HepG2 (cell line): ENCODE data around the gene OSBP. TPM values are rescaled to one million over a fixed set of nuclear protein-coding genes. Genes with fewer than 3 reads are reported as not detected.

Experiments used
- ATAC-seq: fragments of 200-7000 bp; cut with Tn5 transposase; 3 replicates; pipeline ENCODE4 v1.9.1; 2020; ENCODE audit warnings: mild to moderate bottlenecking, moderate library complexity
- BruUV-seq: library from RNA; stranded (reverse); fragments of 400-500 nt; replicated peaks from 2 replicates; lab custom pipeline; 2021; lab: Mats Ljungman, UMichigan
- CTCF ChIA-PET: fragments of 300-600 bp; formaldehyde crosslinking; extraction: SDS; loops from one replicate; lab custom pipeline; 2021; ENCODE audit warnings: low total read pairs, inconsistent platforms, low intra/inter-chr PET ratio; lab: Yijun Ruan, JAX
- POLR2A ChIA-PET: fragments of 350-600 bp; sonication (Branson Sonifier 250); formaldehyde crosslinking; loops from one replicate; lab custom pipeline; 2020; ENCODE audit warnings: antibody characterized with exemption, inconsistent platforms; lab: Yijun Ruan, JAX
- DNase-seq: peaks from one replicate; pipeline ENCODE4 v3.0.0-alpha.2; 2015; ENCODE audit warnings: low spot score
- FAIRE-seq: peaks from 3 replicates; lab custom pipeline; 2011; peaks lifted over from hg19 to GRCh38; lab: Jason Lieb, UNC
- H2AFZ ChIP-seq: one replicate; pipeline ENCODE4 v1.6.1; 2011; ENCODE audit warnings: low read length, inconsistent platforms
- H3K27ac ChIP-seq: fragments of 300-600 bp; 3 replicates; pipeline ENCODE4 v1.8.0; 2011; ENCODE audit warnings: mixed run types, mild to moderate bottlenecking, mixed read lengths, low read length, inconsistent platforms; ENCODE audit not compliant: insufficient read depth; ENCODE audit errors: extremely low read length
- H3K27me3 ChIP-seq, 2 experiments: fragments of 200-600 bp in 1 of 2; 2 replicates in 1 of 2; 3 replicates in 1 of 2; pipeline versions ENCODE4 v1.6.0 to v1.8.0; 2011; ENCODE audit warnings: low read length in 2 of 2, mild to moderate bottlenecking in 2 of 2, moderate library complexity in 2 of 2, inconsistent platforms in 1 of 2; ENCODE audit not compliant: insufficient read depth in 2 of 2, control insufficient read depth in 1 of 2
- H3K36me3 ChIP-seq, 2 experiments: fragments of 200-600 bp in 1 of 2; replicated peaks in 1 of 2; 2 replicates in 1 of 2; 3 replicates in 1 of 2; pipeline versions ENCODE4 v1.5.1 to v1.8.0; 2011; ENCODE audit warnings: low read length in 2 of 2, inconsistent platforms in 1 of 2; ENCODE audit not compliant: insufficient read depth in 2 of 2, control insufficient read depth in 1 of 2
- H3K4me1 ChIP-seq: 2 replicates; pipeline ENCODE4 v1.5.1; 2012; ENCODE audit warnings: low read length, inconsistent platforms; ENCODE audit not compliant: insufficient read depth
- H3K4me2 ChIP-seq: 2 replicates; pipeline ENCODE4 v1.6.0; 2011; ENCODE audit warnings: low read depth, low read length, inconsistent platforms
- H3K4me3 ChIP-seq, 3 experiments: fragments of 200-600 bp in 1 of 3; sonication (generic), shearing (Covaris generic) in 1 of 3; replicated peaks in 1 of 3; 2 replicates each; pipeline ENCODE4 v1.5.1; 2011 to 2016; ENCODE audit warnings: low read length in 3 of 3, inconsistent platforms in 2 of 3, low read depth in 2 of 3, mild to moderate bottlenecking in 2 of 3, control low read depth in 1 of 3, mixed read lengths in 1 of 3; ENCODE audit not compliant: insufficient read depth in 1 of 3
- H3K79me2 ChIP-seq: one replicate; pipeline ENCODE4 v1.6.1; 2011; ENCODE audit warnings: low read length, inconsistent platforms; ENCODE audit not compliant: insufficient read depth
- H3K9ac ChIP-seq: 2 replicates; pipeline ENCODE4 v1.6.0; 2011; ENCODE audit warnings: mild to moderate bottlenecking, low read depth, low read length, inconsistent platforms; ENCODE audit not compliant: insufficient read depth
- H3K9me3 ChIP-seq: 2 replicates; pipeline ENCODE4 v1.5.1; 2012; ENCODE audit warnings: mild to moderate bottlenecking, low read length
- H4K20me1 ChIP-seq: 2 replicates; pipeline ENCODE4 v1.6.0; 2011; ENCODE audit warnings: inconsistent platforms, mild to moderate bottlenecking, low read length, moderate library complexity; ENCODE audit not compliant: insufficient read depth
- NFYB ChIP-seq: sonication (generic); formaldehyde crosslinking; IDR thresholded peaks from 2 replicates; pipeline ENCODE4 v1.4.0; 2020; ENCODE audit warnings: missing genetic modification reagents
- RELA ChIP-seq: sonication (generic); formaldehyde crosslinking; IDR thresholded peaks from 2 replicates; pipeline ENCODE4 v1.4.0; 2020; ENCODE audit warnings: missing genetic modification reagents
- SALL2 ChIP-seq: sonication (generic); formaldehyde crosslinking; IDR thresholded peaks from 2 replicates; pipeline ENCODE4 v1.8.1; 2023; ENCODE audit warnings: mild to moderate bottlenecking, missing genetic modification reagents, inconsistent platforms
- SKI ChIP-seq: fragments of 450-650 bp; IDR thresholded peaks from one replicate; pipeline ENCODE4 v1.6.1; 2018; ENCODE audit warnings: mild to moderate bottlenecking; ENCODE audit not compliant: partially characterized antibody
- TBX3 ChIP-seq: fragments of 450-650 bp; IDR thresholded peaks from 2 replicates; pipeline ENCODE4 v1.6.1; 2017; ENCODE audit warnings: antibody characterized with exemption, mild to moderate bottlenecking, inconsistent platforms, borderline replicate concordance
- TOPORS ChIP-seq: sonication (generic); formaldehyde crosslinking; IDR thresholded peaks from 2 replicates; pipeline ENCODE4 v1.8.0; 2023; ENCODE audit warnings: mild to moderate bottlenecking, missing genetic modification reagents
- ZNF296 ChIP-seq: sonication (generic); formaldehyde crosslinking; conservative IDR thresholded peaks from 2 replicates; pipeline ENCODE4 v1.5.0; 2020; ENCODE audit warnings: mild to moderate bottlenecking, missing genetic modification reagents
- ZNF354B ChIP-seq: sonication (generic); formaldehyde crosslinking; IDR thresholded peaks from 2 replicates; pipeline ENCODE4 v1.8.0; 2022; ENCODE audit warnings: mild to moderate bottlenecking, missing genetic modification reagents
- ZNF451 ChIP-seq: sonication (generic); formaldehyde crosslinking; IDR thresholded peaks from 2 replicates; pipeline ENCODE4 v1.5.0; 2020; ENCODE audit warnings: mild to moderate bottlenecking, missing genetic modification reagents
- ZNF569 ChIP-seq: sonication (generic); formaldehyde crosslinking; IDR thresholded peaks from 2 replicates; pipeline ENCODE4 v1.5.0; 2020; ENCODE audit warnings: mild to moderate bottlenecking, missing genetic modification reagents, moderate library complexity, borderline replicate concordance
- ZNF766 ChIP-seq: sonication (generic); formaldehyde crosslinking; IDR thresholded peaks from 2 replicates; pipeline ENCODE4 v1.5.0; 2020; ENCODE audit warnings: missing genetic modification reagents, borderline replicate concordance
- ZNF792 ChIP-seq: IDR thresholded peaks from 2 replicates; pipeline ENCODE4 v1.6.1; 2016
- ZSCAN9 ChIP-seq: IDR thresholded peaks from 2 replicates; pipeline ENCODE4 v1.6.1; 2016; ENCODE audit warnings: borderline replicate concordance
- WGBS: methylation state at CpG from one replicate; pipeline ENCODE4 v1.1.6; 2017; ENCODE audit warnings: low lambda C conversion rate; 5-methylcytosine and 5-hydroxymethylcytosine counted together
- in situ Hi-C: cut with HindIII; loops from 2 replicates; pipeline ENCODE4 v1.10.0; 2017; ENCODE audit warnings: low pct_unique_long_range_greater_than_20kb; ENCODE audit not compliant: extremely low pct_ligation_motif_present
- intact Hi-C: fragments of 100-400 bp; cut with micrococcal nuclease; formaldehyde crosslinking; loops from one replicate; pipeline ENCODE4 v1.10.0; 2022; ENCODE audit not compliant: unreplicated experiment
- polyA plus RNA-seq, 8 experiments: library from polyadenylated mRNA; depleted of rRNA in 3 of 8; stranded (reverse) in 7 of 8; unstranded in 1 of 8; fragments of >200 nt; fragmentation: Illumina TruSeq in 4 of 8; extraction: Trizol in 4 of 8; gene quantifications; 2 replicates each; pipeline versions ENCODE4 v1.2.1 to v1.2.3, GENCODE V29; 2011 to 2016; ENCODE audit warnings: low read depth in 4 of 8, missing spikeins in 1 of 8, mixed read lengths in 1 of 8; ENCODE audit not compliant: insufficient read depth in 1 of 8
- total RNA-seq, 5 experiments: library from RNA; depleted of rRNA; stranded (reverse); fragments of >200 nt; fragmentation: Illumina TruSeq; extraction: Trizol; gene quantifications; 2 replicates each; pipeline ENCODE4 v1.2.3, GENCODE V29; 2016; ENCODE audit warnings: low read depth in 1 of 5
- TF ChIP-seq, protein P1 (sequence below): sonication (generic); formaldehyde crosslinking; IDR thresholded peaks from 2 replicates; pipeline ENCODE4 v1.5.0; 2020; ENCODE audit warnings: mild to moderate bottlenecking, low read depth, missing genetic modification reagents, borderline replicate concordance
- TF ChIP-seq, protein P2 (sequence below): sonication (generic); formaldehyde crosslinking; conservative IDR thresholded peaks from 2 replicates; pipeline ENCODE4 v1.4.0; 2020; ENCODE audit warnings: missing genetic modification reagents
- TF ChIP-seq, protein P3 (sequence below): sonication (generic); formaldehyde crosslinking; IDR thresholded peaks from 2 replicates; pipeline ENCODE4 v1.8.1; 2022; ENCODE audit warnings: low read depth, mild to moderate bottlenecking, missing genetic modification reagents
- TF ChIP-seq, protein P4 (sequence below): sonication (generic); formaldehyde crosslinking; IDR thresholded peaks from 2 replicates; pipeline ENCODE4 v1.5.0; 2020; ENCODE audit warnings: mild to moderate bottlenecking, missing genetic modification reagents
- TF ChIP-seq, protein P5 (sequence below): sonication (generic); formaldehyde crosslinking; IDR thresholded peaks from 2 replicates; pipeline ENCODE4 v1.4.0; 2020; ENCODE audit warnings: missing genetic modification reagents

Gene OSBP
- total and polyA plus RNA-seq, 2 of the 13 experiments (the other 11 are each of a cell fraction or from before 2014, with no cell fraction given), result 12.1 to 13.5 TPM

DNA sequence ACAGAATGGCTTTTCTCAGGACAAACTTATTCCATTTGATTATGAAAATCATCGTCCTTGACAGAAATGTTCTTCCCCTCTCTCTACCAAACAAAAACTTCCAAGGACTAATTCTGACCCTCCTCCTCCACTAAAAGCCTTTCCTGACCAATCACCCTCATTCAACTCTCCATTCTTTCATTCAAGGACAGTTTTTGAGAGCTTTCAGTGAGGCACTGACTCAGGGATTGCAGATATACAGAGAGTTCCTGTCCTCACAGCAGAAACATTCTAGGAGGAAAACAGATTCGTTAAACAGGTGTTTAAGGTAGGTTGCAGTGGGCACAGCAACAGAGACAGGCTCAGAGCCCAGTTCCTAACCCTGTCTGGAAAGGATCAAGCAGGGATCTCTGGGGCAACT lies 62.7 kb downstream of the OSBP start:
- no peak overlapping the region for H3K27ac ChIP-seq
- intact Hi-C loops, result loop anchor here (5.0 kb wide), 2 partner anchors 129 to 249 kb away; no protein-coding TSS in a partner anchor

More for the DNA sequence above, 62.7 kb downstream of the OSBP start:
- Histone ChIP-seq H2AFZ (no peak overlapping the region), H3K79me2 (no peaks in the 10 kb centered on the region), H3K9me3 (no peaks in the 10 kb centered on the region), H3K4me2 (peak overlapping the region; percentile 84), H3K27me3 (no peaks in the 10 kb centered on the region; a peak in 1 of 5 replicates), H4K20me1 (no peaks in the 10 kb centered on the region), H3K36me3 (no peaks in the 10 kb centered on the region), H3K4me3 (peak overlapping the region in 1 of 3 experiments; percentile 26; a peak in 1 of 6 replicates), H3K4me1 (peaks cover 34% of the 10 kb centered on the region), H3K9ac (no peak overlapping the region)
- no peak for FAIRE-seq
- in situ Hi-C loops, result no loop called here
- WGBS, result 22% methylated on average over 2 of the region's 2 CpGs
- CTCF ChIA-PET, result no interaction called here
- no peak for DNase-seq
- no peak for TF ChIP-seq TOPORS (CRISPR knock-in tag)
- TF ChIP-seq ZNF569, result no peak
- TF ChIP-seq TBX3, result no peak
- TF ChIP-seq, protein P1, sequence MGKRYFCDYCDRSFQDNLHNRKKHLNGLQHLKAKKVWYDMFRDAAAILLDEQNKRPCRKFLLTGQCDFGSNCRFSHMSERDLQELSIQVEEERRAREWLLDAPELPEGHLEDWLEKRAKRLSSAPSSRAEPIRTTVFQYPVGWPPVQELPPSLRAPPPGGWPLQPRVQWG (CRISPR knock-in tag), result no peak
- TF ChIP-seq ZNF354B (CRISPR knock-in tag), result no peak
- no peak for TF ChIP-seq RELA (CRISPR knock-in tag)
- TF ChIP-seq, protein P2, sequence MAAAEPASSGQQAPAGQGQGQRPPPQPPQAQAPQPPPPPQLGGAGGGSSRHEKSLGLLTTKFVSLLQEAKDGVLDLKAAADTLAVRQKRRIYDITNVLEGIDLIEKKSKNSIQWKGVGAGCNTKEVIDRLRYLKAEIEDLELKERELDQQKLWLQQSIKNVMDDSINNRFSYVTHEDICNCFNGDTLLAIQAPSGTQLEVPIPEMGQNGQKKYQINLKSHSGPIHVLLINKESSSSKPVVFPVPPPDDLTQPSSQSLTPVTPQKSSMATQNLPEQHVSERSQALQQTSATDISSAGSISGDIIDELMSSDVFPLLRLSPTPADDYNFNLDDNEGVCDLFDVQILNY, result no peak
- no peak for TF ChIP-seq ZSCAN9
- no peak for TF ChIP-seq ZNF296
- no peak for TF ChIP-seq ZNF792
- no peak for TF ChIP-seq SKI
- no peak for TF ChIP-seq NFYB (CRISPR knock-in tag)
- TF ChIP-seq ZNF766 (CRISPR knock-in tag), result no peak
- TF ChIP-seq, protein P3, sequence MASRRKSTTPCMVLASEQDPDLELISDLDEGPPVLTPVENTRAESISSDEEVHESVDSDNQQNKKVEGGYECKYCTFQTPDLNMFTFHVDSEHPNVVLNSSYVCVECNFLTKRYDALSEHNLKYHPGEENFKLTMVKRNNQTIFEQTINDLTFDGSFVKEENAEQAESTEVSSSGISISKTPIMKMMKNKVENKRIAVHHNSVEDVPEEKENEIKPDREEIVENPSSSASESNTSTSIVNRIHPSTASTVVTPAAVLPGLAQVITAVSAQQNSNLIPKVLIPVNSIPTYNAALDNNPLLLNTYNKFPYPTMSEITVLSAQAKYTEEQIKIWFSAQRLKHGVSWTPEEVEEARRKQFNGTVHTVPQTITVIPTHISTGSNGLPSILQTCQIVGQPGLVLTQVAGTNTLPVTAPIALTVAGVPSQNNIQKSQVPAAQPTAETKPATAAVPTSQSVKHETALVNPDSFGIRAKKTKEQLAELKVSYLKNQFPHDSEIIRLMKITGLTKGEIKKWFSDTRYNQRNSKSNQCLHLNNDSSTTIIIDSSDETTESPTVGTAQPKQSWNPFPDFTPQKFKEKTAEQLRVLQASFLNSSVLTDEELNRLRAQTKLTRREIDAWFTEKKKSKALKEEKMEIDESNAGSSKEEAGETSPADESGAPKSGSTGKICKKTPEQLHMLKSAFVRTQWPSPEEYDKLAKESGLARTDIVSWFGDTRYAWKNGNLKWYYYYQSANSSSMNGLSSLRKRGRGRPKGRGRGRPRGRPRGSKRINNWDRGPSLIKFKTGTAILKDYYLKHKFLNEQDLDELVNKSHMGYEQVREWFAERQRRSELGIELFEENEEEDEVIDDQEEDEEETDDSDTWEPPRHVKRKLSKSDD (CRISPR knock-in tag), result no peak
- TF ChIP-seq, protein P4, sequence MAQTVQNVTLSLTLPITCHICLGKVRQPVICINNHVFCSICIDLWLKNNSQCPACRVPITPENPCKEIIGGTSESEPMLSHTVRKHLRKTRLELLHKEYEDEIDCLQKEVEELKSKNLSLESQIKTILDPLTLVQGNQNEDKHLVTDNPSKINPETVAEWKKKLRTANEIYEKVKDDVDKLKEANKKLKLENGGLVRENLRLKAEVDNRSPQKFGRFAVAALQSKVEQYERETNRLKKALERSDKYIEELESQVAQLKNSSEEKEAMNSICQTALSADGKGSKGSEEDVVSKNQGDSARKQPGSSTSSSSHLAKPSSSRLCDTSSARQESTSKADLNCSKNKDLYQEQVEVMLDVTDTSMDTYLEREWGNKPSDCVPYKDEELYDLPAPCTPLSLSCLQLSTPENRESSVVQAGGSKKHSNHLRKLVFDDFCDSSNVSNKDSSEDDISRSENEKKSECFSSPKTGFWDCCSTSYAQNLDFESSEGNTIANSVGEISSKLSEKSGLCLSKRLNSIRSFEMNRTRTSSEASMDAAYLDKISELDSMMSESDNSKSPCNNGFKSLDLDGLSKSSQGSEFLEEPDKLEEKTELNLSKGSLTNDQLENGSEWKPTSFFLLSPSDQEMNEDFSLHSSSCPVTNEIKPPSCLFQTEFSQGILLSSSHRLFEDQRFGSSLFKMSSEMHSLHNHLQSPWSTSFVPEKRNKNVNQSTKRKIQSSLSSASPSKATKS (CRISPR knock-in tag), result no peak
- TF ChIP-seq ZNF451 (CRISPR knock-in tag), result no peak
- TF ChIP-seq SALL2 (CRISPR knock-in tag), result no peak
- TF ChIP-seq, protein P5, sequence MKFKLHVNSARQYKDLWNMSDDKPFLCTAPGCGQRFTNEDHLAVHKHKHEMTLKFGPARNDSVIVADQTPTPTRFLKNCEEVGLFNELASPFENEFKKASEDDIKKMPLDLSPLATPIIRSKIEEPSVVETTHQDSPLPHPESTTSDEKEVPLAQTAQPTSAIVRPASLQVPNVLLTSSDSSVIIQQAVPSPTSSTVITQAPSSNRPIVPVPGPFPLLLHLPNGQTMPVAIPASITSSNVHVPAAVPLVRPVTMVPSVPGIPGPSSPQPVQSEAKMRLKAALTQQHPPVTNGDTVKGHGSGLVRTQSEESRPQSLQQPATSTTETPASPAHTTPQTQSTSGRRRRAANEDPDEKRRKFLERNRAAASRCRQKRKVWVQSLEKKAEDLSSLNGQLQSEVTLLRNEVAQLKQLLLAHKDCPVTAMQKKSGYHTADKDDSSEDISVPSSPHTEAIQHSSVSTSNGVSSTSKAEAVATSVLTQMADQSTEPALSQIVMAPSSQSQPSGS (CRISPR knock-in tag), result no peak
- POLR2A ChIA-PET, result no interaction called here
- ATAC-seq, result no peak
- no TSS peak for BruUV-seq
